ENCODE data around the gene CRMP1. TPM values are rescaled to one million over a fixed set of nuclear protein-coding genes. Genes with fewer than 3 reads are reported as not detected.

CRMP1 gene
- total RNA-seq, 1 experiment from 2014 or later, result 77.5 TPM

DNA sequence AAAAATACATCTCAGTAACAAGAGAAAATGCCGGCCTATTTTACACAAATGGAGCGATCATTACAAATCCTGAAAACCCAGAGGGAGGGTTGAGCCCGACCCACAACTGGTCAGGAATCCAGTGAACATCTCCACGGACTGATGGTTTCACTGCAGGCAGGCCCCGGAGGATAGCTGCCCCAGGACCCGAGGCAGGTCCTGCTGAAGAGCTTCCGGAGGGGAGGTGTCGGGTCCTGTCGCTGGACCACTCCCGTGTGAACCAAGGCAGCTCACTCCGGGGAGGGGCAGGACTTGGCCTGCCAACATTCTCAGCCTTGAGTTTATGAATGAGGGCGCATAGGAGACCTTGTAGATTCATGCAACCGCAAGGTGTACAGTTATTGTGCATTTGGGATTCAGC is 4.8 kb upstream of the CRMP1 start:
- H3K9me3 ChIP-seq (ENCODE audit: low read depth, low read length, poor library complexity, severe bottlenecking), result no peaks in the 10 kb centered on the region
- TF ChIP-seq, protein P1, sequence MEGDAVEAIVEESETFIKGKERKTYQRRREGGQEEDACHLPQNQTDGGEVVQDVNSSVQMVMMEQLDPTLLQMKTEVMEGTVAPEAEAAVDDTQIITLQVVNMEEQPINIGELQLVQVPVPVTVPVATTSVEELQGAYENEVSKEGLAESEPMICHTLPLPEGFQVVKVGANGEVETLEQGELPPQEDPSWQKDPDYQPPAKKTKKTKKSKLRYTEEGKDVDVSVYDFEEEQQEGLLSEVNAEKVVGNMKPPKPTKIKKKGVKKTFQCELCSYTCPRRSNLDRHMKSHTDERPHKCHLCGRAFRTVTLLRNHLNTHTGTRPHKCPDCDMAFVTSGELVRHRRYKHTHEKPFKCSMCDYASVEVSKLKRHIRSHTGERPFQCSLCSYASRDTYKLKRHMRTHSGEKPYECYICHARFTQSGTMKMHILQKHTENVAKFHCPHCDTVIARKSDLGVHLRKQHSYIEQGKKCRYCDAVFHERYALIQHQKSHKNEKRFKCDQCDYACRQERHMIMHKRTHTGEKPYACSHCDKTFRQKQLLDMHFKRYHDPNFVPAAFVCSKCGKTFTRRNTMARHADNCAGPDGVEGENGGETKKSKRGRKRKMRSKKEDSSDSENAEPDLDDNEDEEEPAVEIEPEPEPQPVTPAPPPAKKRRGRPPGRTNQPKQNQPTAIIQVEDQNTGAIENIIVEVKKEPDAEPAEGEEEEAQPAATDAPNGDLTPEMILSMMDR (conservative IDR thresholded peaks at IDR 0.05; ENCODE audit: low read depth, low read length), result no peak
- TF ChIP-seq EZH2 (IDR thresholded peaks at IDR 0.05; ENCODE audit: borderline replicate concordance, low read depth, low read length, poor library complexity, severe bottlenecking), result no peak
- CTCF ChIA-PET, result no interaction called here
- peaks cover 13% of the 10 kb centered on the region for H3K4me1 ChIP-seq (ENCODE audit: insufficient read depth, low read length, poor library complexity, severe bottlenecking)
- no peak overlapping the region for H3K4me3 ChIP-seq (ENCODE audit: low read depth, low read length, poor library complexity, severe bottlenecking)
- no TSS peak for BruUV-seq (replicated peaks)
- peaks cover under 1% of the 10 kb centered on the region for H3K27me3 ChIP-seq (replicated peaks; ENCODE audit: insufficient read depth, low read depth, low read length, poor library complexity)
- intact Hi-C loops (cut with micrococcal nuclease; ENCODE audit: unreplicated experiment), result no loop called here
- no peak for DNase-seq (ENCODE audit: low spot score)
- POLR2A ChIA-PET (ENCODE audit: low non-redundant PET), result interaction anchor here (0.6 kb wide), 1 partner anchor 1005 kb away, joined by 9 read pairs; no protein-coding TSS in a partner anchor
- H3K36me3 ChIP-seq (ENCODE audit: insufficient read depth, low read length, poor library complexity, severe bottlenecking), result no peaks in the 10 kb centered on the region
- H3K27ac ChIP-seq (ENCODE audit: low read depth, low read length, poor library complexity, severe bottlenecking), result no peak overlapping the region

- H3K9me3 ChIP-seq (ENCODE audit: low read depth, low read length, poor library complexity, severe bottlenecking), result no peaks in the 10 kb centered on the region
- no peak for TF ChIP-seq EZH2 (IDR thresholded peaks at IDR 0.05; ENCODE audit: borderline replicate concordance, low read depth, low read length, poor library complexity, severe bottlenecking)
- TF ChIP-seq, protein P1 (conservative IDR thresholded peaks at IDR 0.05; ENCODE audit: low read depth, low read length), result no peak
- intact Hi-C loops (cut with micrococcal nuclease; ENCODE audit: unreplicated experiment), result no loop called here
- peaks cover 16% of the 10 kb centered on the region for H3K27me3 ChIP-seq (replicated peaks; ENCODE audit: insufficient read depth, low read depth, low read length, poor library complexity)
- no peaks in the 10 kb centered on the region for H3K36me3 ChIP-seq (ENCODE audit: insufficient read depth, low read length, poor library complexity, severe bottlenecking)
- DNase-seq (ENCODE audit: low spot score), result peak; percentile 60
- ChIA-PET POLR2A (ENCODE audit: low non-redundant PET) (no interaction called here), CTCF (no interaction called here)
- no peak overlapping the region for H3K4me3 ChIP-seq (ENCODE audit: low read depth, low read length, poor library complexity, severe bottlenecking)
- peaks cover 20% of the 10 kb centered on the region for H3K4me1 ChIP-seq (ENCODE audit: insufficient read depth, low read length, poor library complexity, severe bottlenecking)
- H3K27ac ChIP-seq (ENCODE audit: low read depth, low read length, poor library complexity, severe bottlenecking), result no peak overlapping the region
- BruUV-seq (replicated peaks), result no TSS peak
Measured at GRCh38 chr4:5895287-5895686, 2.4 kb upstream of the CRMP1 start.

DNA sequence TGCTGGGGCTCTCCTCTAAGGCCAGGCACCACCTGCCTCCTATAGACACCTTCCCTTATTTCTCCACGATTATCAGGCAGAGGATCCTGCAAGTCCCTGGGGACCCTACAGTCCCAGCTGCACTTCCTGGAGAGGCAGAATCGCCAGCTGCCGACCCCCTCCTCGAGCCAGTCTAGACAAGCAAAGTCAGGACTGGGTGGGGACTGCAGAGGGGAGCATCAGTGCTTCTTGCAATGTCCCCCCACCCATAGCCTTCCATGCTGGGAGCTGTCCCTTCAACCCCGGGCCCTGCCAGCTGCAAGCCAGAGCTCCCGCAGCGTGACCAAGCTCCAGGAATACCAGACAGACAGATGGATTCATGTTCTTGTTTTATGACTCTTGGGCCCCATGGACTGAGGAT is 1.4 kb upstream of the CRMP1 start:
- CTCF ChIA-PET, result no interaction called here
- BruUV-seq (replicated peaks), result no TSS peak
- no peak for DNase-seq (ENCODE audit: low spot score)

More for the DNA sequence above, 1.4 kb upstream of the CRMP1 start:
- peaks cover 29% of the 10 kb centered on the region for H3K4me1 ChIP-seq (ENCODE audit: insufficient read depth, low read length, poor library complexity, severe bottlenecking)
- TF ChIP-seq, protein P1 (conservative IDR thresholded peaks at IDR 0.05; ENCODE audit: low read depth, low read length), result no peak
- no peak for TF ChIP-seq EZH2 (IDR thresholded peaks at IDR 0.05; ENCODE audit: borderline replicate concordance, low read depth, low read length, poor library complexity, severe bottlenecking)
- no peak overlapping the region for H3K27ac ChIP-seq (ENCODE audit: low read depth, low read length, poor library complexity, severe bottlenecking)
- H3K9me3 ChIP-seq (ENCODE audit: low read depth, low read length, poor library complexity, severe bottlenecking), result no peaks in the 10 kb centered on the region
- POLR2A ChIA-PET (ENCODE audit: low non-redundant PET), result no interaction called here
- H3K27me3 ChIP-seq (replicated peaks; ENCODE audit: insufficient read depth, low read depth, low read length, poor library complexity), result peaks cover 16% of the 10 kb centered on the region
- intact Hi-C loops (cut with micrococcal nuclease; ENCODE audit: unreplicated experiment), result loop anchor here (5.0 kb wide), 1 partner anchor 83 kb away; no protein-coding TSS in a partner anchor
- H3K4me3 ChIP-seq (ENCODE audit: low read depth, low read length, poor library complexity, severe bottlenecking), result no peak overlapping the region
- no peaks in the 10 kb centered on the region for H3K36me3 ChIP-seq (ENCODE audit: insufficient read depth, low read length, poor library complexity, severe bottlenecking)

Measured in A673 (cell line).